Umbilical cord (tissue), 2 donors: ENCODE data around the gene LTF. TPM values are rescaled to one million over a fixed set of nuclear protein-coding genes. Genes with fewer than 3 reads are reported as not detected.
"Not testable (repeated sequence)": the region's sequence is repeated elsewhere in the genome, so short reads cannot be mapped to it uniquely, and the experiment has no call there.

ENCODE experiments used
- DNase-seq: peaks from one replicate; pipeline ENCODE4 v3.0.0-alpha.2; 2015; ENCODE audit warnings: low spot score
- total RNA-seq: library from RNA; depleted of rRNA; stranded (reverse); fragments of >200 nt; gene quantifications from one replicate; pipeline ENCODE4 v1.2.3, GENCODE V29; 2014; ENCODE audit warnings: low replicate concordance; ENCODE audit not compliant: insufficient read depth

Gene LTF
- total RNA-seq, 1 donor from 2014 or later, result 1.2 TPM

GRCh38 chr3:46442576-46443530 is 21.9 kb downstream of the LTF start:
- DNase-seq, result peak; percentile 52

- DNase-seq, result no peak
Observed at GRCh38 chr3:46440531-46441294, 24.0 kb downstream of the LTF start.

- no peak for DNase-seq
Observed at GRCh38 chr3:46438831-46439230, 25.9 kb downstream of the LTF start.

- no peak for DNase-seq
Observed at GRCh38 chr3:46435081-46435726, 29.5 kb downstream of the LTF start.

GRCh38 chr3:46433841-46434240 is 30.9 kb downstream of the LTF start:
- no peak for DNase-seq

GRCh38 chr3:46433118-46433517 is 31.6 kb downstream of the LTF start:
- not testable (repeated sequence) for DNase-seq

GRCh38 chr3:46431905-46432304 is 32.8 kb downstream of the LTF start:
- not testable (repeated sequence) for DNase-seq

GRCh38 chr3:46430879-46431278 is 33.8 kb downstream of the LTF start:
- DNase-seq, result not testable (repeated sequence)

- DNase-seq, result no peak
Observed at GRCh38 chr3:46429671-46430070, 35.0 kb downstream of the LTF start.

- no peak for DNase-seq
Observed at GRCh38 chr3:46429250-46429649, 35.5 kb downstream of the LTF start.

GRCh38 chr3:46427916-46428833 is 36.5 kb downstream of the LTF start:
- DNase-seq, result peak; percentile 36

- DNase-seq, result not testable (repeated sequence)
Observed at GRCh38 chr3:46427404-46427803, 37.3 kb downstream of the LTF start.

GRCh38 chr3:46426476-46426875 is 38.2 kb downstream of the LTF start:
- not testable (repeated sequence) for DNase-seq

- no peak for DNase-seq
Observed at GRCh38 chr3:46423588-46423987, 41.1 kb downstream of the LTF start.

- DNase-seq, result no peak
Observed at GRCh38 chr3:46422617-46423016, 42.1 kb downstream of the LTF start.

- DNase-seq, result no peak
Observed at GRCh38 chr3:46420931-46421330, 43.8 kb downstream of the LTF start.

GRCh38 chr3:46419816-46420215 is 44.9 kb downstream of the LTF start:
- DNase-seq, result no peak

- DNase-seq, result no peak
Observed at GRCh38 chr3:46417841-46418611, 46.7 kb downstream of the LTF start.

GRCh38 chr3:46416811-46417510 is 47.7 kb downstream of the LTF start:
- no peak for DNase-seq
